GM13977 (cell line): ENCODE measurements around the gene NKAIN2.

ENCODE experiments used
- DNase-seq: peaks from one replicate; pipeline ENCODE4 v3.0.0; 2012; ENCODE audit warnings: low spot score
- in situ Hi-C: fragments of 300-500 bp; cut with MboI; formaldehyde crosslinking; loops from one replicate; pipeline ENCODE4 v1.12.0; 2022; ENCODE audit warnings: low sequenced_read_pairs, low pct_unique_long_range_greater_than_20kb, mixed read lengths, inconsistent platforms; ENCODE audit not compliant: unreplicated experiment
- TF ChIP-seq, protein P1 (sequence below): IDR thresholded peaks from 2 replicates; pipeline ENCODE4 v1.5.1; 2012; ENCODE audit warnings: mild to moderate bottlenecking, control low read depth; ENCODE audit not compliant: insufficient read depth; ENCODE audit errors: extremely low read depth, missing control alignments

The NKAIN2 gene

DNA sequence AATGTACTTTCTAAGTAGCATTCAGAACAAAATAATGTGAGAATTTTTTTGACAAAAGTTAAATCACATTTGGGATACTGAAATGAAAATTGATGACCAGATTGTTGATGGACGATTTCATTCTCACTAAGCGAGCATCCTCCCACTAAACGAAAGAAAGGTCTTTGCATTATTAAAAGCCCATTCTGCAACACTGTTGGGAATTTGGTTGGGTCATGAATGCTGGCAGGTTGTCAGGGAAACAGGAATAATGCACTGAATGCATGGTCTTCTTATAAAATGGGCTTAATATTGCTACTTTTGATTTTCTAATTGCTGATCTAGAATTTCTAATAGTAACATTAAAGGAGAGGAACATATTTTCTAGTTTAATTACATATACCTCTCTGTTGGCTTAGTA lies 229.8 kb downstream of the NKAIN2 start:
- TF ChIP-seq, protein P1, sequence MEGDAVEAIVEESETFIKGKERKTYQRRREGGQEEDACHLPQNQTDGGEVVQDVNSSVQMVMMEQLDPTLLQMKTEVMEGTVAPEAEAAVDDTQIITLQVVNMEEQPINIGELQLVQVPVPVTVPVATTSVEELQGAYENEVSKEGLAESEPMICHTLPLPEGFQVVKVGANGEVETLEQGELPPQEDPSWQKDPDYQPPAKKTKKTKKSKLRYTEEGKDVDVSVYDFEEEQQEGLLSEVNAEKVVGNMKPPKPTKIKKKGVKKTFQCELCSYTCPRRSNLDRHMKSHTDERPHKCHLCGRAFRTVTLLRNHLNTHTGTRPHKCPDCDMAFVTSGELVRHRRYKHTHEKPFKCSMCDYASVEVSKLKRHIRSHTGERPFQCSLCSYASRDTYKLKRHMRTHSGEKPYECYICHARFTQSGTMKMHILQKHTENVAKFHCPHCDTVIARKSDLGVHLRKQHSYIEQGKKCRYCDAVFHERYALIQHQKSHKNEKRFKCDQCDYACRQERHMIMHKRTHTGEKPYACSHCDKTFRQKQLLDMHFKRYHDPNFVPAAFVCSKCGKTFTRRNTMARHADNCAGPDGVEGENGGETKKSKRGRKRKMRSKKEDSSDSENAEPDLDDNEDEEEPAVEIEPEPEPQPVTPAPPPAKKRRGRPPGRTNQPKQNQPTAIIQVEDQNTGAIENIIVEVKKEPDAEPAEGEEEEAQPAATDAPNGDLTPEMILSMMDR = no peak
- in situ Hi-C loops = no loop called here
- DNase-seq = no peak

DNA sequence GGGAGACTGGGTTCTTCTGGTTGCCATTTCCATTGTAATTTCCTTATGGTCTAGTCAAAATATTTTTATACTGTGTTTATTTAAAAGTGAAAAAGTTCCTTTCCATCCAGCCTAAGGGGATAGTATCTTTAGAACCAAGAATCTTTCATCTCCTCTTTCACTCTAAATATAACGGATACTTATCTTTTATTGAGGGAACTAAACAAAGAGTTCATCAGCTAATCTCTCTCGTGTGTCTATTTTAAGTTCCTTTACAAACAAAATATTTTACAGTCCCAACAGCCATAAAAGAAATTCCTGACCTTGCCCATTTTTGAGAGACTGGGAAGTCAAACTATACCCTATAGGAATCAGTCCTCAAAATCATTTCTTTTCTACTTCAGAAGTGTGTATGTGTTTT lies 232.7 kb downstream of the NKAIN2 start:
- no peak for DNase-seq
- TF ChIP-seq, protein P1 = no peak
- in situ Hi-C loops = no loop called here

DNA sequence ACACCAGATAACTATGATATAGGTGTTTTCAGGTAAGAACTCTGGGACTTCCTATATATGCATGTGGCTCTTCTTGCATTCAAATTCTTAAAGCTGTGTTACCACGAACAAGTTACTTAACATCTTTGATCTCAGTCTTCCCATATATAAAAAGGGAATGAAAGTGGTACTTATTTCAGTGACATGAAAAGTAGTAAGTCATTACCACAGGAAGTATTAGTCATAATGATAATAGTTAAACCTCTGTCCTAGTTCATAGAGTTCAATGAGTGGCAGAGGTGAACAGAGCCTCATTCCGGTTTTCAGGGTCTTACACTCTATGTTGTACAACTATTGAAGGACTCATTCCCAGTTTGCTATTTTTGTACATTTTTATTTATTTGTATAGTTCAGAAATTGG lies 237.0 kb downstream of the NKAIN2 start:
- DNase-seq = no peak
- in situ Hi-C loops = no loop called here
- TF ChIP-seq, protein P1 = no peak

DNA sequence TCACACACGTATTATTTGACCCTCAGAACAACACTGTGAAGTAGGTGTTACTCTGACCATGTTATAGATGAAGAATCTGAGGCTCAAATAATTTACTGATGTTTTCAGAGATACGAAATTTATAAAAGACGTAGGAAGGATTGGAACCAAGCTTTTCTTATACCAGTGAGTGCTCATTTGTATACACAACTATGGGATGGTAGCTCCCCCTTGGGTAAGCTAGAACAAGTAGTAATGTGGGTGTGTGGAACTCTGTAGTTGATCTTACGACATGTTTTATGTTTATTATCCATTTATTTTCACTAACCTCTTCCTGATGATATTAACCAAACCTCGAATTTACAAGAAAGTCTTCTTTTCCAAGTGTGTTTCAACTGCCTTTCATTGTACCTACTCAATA lies 248.5 kb downstream of the NKAIN2 start:
- TF ChIP-seq, protein P1 = no peak
- in situ Hi-C loops = no loop called here

DNA sequence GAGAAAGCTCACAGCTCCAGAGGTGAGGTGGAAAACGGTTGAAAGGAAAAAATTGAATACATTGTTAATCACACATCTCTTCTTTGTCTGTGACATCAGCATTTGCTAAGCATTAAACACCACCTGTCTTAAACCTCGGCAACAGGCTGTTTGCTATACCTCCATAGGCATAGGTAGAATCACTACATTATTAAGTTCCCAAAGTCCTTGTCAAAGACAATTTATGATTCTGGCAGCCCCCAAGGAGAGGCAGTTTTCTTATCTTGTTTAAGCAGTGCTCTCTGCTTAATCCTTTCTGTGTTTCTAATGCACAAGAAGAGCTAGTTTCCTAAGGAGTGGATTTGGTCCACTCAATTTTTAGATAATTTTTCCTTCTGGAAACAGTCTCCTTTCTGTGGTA lies 249.7 kb downstream of the NKAIN2 start:
- in situ Hi-C loops = no loop called here
- TF ChIP-seq, protein P1 = no peak
- DNase-seq = no peak

More for the DNA sequence above, 248.5 kb downstream of the NKAIN2 start:
- no peak for DNase-seq

DNA sequence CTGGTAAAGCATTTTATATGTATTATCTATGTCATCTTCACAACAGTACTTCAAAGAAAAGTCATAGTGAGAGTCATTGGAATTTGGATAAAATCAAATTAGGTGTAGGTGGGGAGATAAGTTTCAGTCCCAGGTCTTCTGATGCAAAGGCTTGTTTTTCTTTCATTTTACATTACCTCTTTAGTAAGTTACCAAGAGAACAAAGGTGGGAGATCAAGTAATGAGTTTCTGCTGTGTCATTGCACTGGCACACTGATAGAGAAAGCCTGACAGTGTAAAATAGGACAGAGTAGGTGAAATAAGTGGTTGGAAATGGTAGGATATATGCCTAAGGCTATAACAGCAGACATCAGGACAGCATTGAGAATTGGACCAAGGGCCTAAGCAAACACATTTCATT lies 250.4 kb downstream of the NKAIN2 start:
- TF ChIP-seq, protein P1 = no peak
- DNase-seq = no peak
- in situ Hi-C loops = no loop called here

DNA sequence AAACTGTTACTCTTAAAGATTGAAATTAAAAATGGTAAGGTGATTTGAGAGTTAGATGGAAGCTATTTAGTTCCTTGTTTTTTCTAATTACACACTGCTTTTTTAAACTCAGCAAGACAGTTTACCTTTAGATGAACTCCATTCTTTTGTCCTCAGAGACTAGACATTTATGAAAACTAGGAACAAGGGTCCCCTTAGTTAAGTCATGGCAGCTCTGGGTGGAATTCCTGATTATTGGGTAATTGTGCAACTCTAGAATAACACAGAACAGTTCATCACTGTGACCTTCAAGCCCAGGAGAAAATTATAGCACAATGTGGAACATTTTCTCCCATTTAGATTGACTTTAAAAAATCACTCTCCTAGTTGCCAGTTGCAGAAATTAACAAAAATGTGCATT lies 251.7 kb downstream of the NKAIN2 start:
- DNase-seq = no peak
- in situ Hi-C loops = no loop called here
- TF ChIP-seq, protein P1 = no peak
